H9 (cell line): ENCODE results near the gene INO80. TPM values are rescaled to one million over a fixed set of nuclear protein-coding genes. Genes with fewer than 3 reads are reported as not detected.

Experiments
- DNase-seq: peaks from one replicate; pipeline ENCODE4 v3.0.0-alpha.2; 2017
- H2AFZ ChIP-seq: one replicate; pipeline ENCODE4 v1.6.1; 2013; ENCODE audit warnings: mild to moderate bottlenecking, low read length, control low read depth, moderate library complexity
- H2AK5ac ChIP-seq: 2 replicates; pipeline ENCODE4 v1.6.1; 2013; ENCODE audit warnings: low read length, control low read depth, mixed read lengths; ENCODE audit not compliant: insufficient read length
- H2BK120ac ChIP-seq: one replicate; pipeline ENCODE4 v1.6.1; 2013; ENCODE audit warnings: low read depth, mild to moderate bottlenecking, low read length, control low read depth, inconsistent platforms; ENCODE audit not compliant: poor library complexity, severe bottlenecking
- H2BK12ac ChIP-seq: 2 replicates; pipeline ENCODE4 v1.6.1; 2013; ENCODE audit warnings: low read length, control low read depth, mixed read lengths, low read depth; ENCODE audit not compliant: insufficient read length
- H2BK15ac ChIP-seq: 2 replicates; pipeline ENCODE4 v1.6.1; 2013; ENCODE audit warnings: low read depth, low read length, control low read depth
- H2BK20ac ChIP-seq: one replicate; pipeline ENCODE4 v1.6.1; 2013; ENCODE audit warnings: low read depth, mild to moderate bottlenecking, low read length, control low read depth, inconsistent platforms; ENCODE audit not compliant: poor library complexity, severe bottlenecking
- H2BK5ac ChIP-seq: 2 replicates; pipeline ENCODE4 v1.6.1; 2013; ENCODE audit warnings: low read length, control low read depth, mixed read lengths; ENCODE audit not compliant: insufficient read length
- H3K14ac ChIP-seq: 2 replicates; pipeline ENCODE4 v1.6.1; 2013; ENCODE audit warnings: low read length, control low read depth; ENCODE audit not compliant: insufficient read depth
- H3K18ac ChIP-seq: 2 replicates; pipeline ENCODE4 v1.6.1; 2013; ENCODE audit warnings: low read depth, mild to moderate bottlenecking, mixed read lengths, low read length, control low read depth; ENCODE audit not compliant: insufficient read length
- H3K23ac ChIP-seq: 2 replicates; pipeline ENCODE4 v1.6.1; 2013; ENCODE audit warnings: low read length, control low read depth, mixed read lengths, low read depth; ENCODE audit not compliant: insufficient read length
- H3K23me2 ChIP-seq: 2 replicates; pipeline ENCODE4 v1.6.1; 2013; ENCODE audit warnings: low read depth, mild to moderate bottlenecking, mixed read lengths, low read length, control low read depth; ENCODE audit not compliant: insufficient read length, poor library complexity, severe bottlenecking
- H3K27ac ChIP-seq: 2 replicates; pipeline ENCODE4 v1.5.1; 2013; ENCODE audit warnings: low read length, control low read depth, mixed read lengths, low read depth; ENCODE audit not compliant: insufficient read length
- H3K27me3 ChIP-seq: 2 replicates; pipeline ENCODE4 v1.6.1; 2013; ENCODE audit warnings: low read length, control low read depth, inconsistent platforms; ENCODE audit not compliant: insufficient read depth
- H3K4ac ChIP-seq: 2 replicates; pipeline ENCODE4 v1.6.1; 2013; ENCODE audit warnings: low read depth, mild to moderate bottlenecking, control low read depth, inconsistent platforms, low read length, moderate library complexity
- H3K4me1 ChIP-seq: 2 replicates; pipeline ENCODE4 v1.6.1; 2013; ENCODE audit warnings: low read length, control low read depth, inconsistent platforms; ENCODE audit not compliant: insufficient read depth
- H3K4me2 ChIP-seq: 2 replicates; pipeline ENCODE4 v1.6.1; 2013; ENCODE audit warnings: low read length, control low read depth, mixed read lengths; ENCODE audit not compliant: insufficient read length, insufficient read depth
- H3K56ac ChIP-seq: 2 replicates; pipeline ENCODE4 v1.6.1; 2013; ENCODE audit warnings: low read depth, mild to moderate bottlenecking, mixed read lengths, low read length, control low read depth; ENCODE audit not compliant: insufficient read length
- H3K79me1 ChIP-seq: 2 replicates; pipeline ENCODE4 v1.6.1; 2013; ENCODE audit warnings: low read depth, mild to moderate bottlenecking, moderate library complexity, low read length, control low read depth, inconsistent platforms; ENCODE audit not compliant: insufficient read depth, poor library complexity, severe bottlenecking
- H3K79me2 ChIP-seq: 2 replicates; pipeline ENCODE4 v1.6.1; 2013; ENCODE audit warnings: low read length, control low read depth, inconsistent platforms; ENCODE audit not compliant: insufficient read depth
- H3K9ac ChIP-seq: 2 replicates; pipeline ENCODE4 v1.6.1; 2013; ENCODE audit warnings: low read length, control low read depth, mixed read lengths; ENCODE audit not compliant: insufficient read length; ENCODE audit errors: extremely low read depth
- H3K9me3 ChIP-seq: one replicate; pipeline ENCODE4 v1.6.1; 2013; ENCODE audit warnings: low read depth, low read length, inconsistent platforms; ENCODE audit not compliant: control insufficient read depth
- H3T11ph ChIP-seq: one replicate; pipeline ENCODE4 v1.6.1; 2013; ENCODE audit warnings: mild to moderate bottlenecking, low read length, control low read depth, inconsistent platforms
- H4K20me1 ChIP-seq: one replicate; pipeline ENCODE4 v1.6.1; 2013; ENCODE audit not compliant: control insufficient read depth, insufficient read length, insufficient read depth
- H4K5ac ChIP-seq: 2 replicates; pipeline ENCODE4 v1.6.1; 2013; ENCODE audit warnings: low read depth, mild to moderate bottlenecking, mixed read lengths, low read length, control low read depth; ENCODE audit not compliant: insufficient read length
- H4K8ac ChIP-seq: replicated peaks from 2 replicates; pipeline ENCODE4 v1.6.1; 2013; ENCODE audit warnings: low read length, control low read depth, mixed read lengths, low read depth; ENCODE audit not compliant: insufficient read length
- H4K91ac ChIP-seq: 2 replicates; pipeline ENCODE4 v1.6.1; 2013; ENCODE audit warnings: low read depth, mild to moderate bottlenecking, moderate library complexity, mixed read lengths, low read length, control low read depth; ENCODE audit not compliant: insufficient read length
- H3K27ac Mint-ChIP-seq, 3 experiments: 2 replicates in 2 of 3; 3 replicates in 1 of 3; pipeline ENCODE4 v1.8.0; 2020 to 2021; ENCODE audit warnings: mixed read lengths in 3 of 3, mild to moderate bottlenecking in 1 of 3, moderate library complexity in 1 of 3
- H3K27me3 Mint-ChIP-seq: 2 replicates; pipeline ENCODE4 v1.8.0; 2021; ENCODE audit warnings: low read depth, mild to moderate bottlenecking, moderate library complexity, mixed read lengths
- H3K36me3 Mint-ChIP-seq, 3 experiments: 2 replicates in 2 of 3; 3 replicates in 1 of 3; pipeline ENCODE4 v1.8.0; 2020 to 2021; ENCODE audit warnings: low read depth in 3 of 3, mixed read lengths in 3 of 3; ENCODE audit not compliant: insufficient read depth in 1 of 3
- H3K4me1 Mint-ChIP-seq, 2 experiments: 2 replicates each; pipeline ENCODE4 v1.8.0; 2020; ENCODE audit warnings: mixed read lengths in 2 of 2
- H3K4me3 Mint-ChIP-seq, 2 experiments: 2 replicates in 1 of 2; 3 replicates in 1 of 2; pipeline ENCODE4 v1.8.0; 2020 to 2021; ENCODE audit warnings: mild to moderate bottlenecking in 2 of 2, mixed read lengths in 2 of 2, moderate library complexity in 1 of 2
- H3K9me3 Mint-ChIP-seq, 2 experiments: 2 replicates in 1 of 2; 3 replicates in 1 of 2; pipeline ENCODE4 v1.8.0; 2020; ENCODE audit warnings: mild to moderate bottlenecking in 2 of 2, mixed read lengths in 2 of 2, moderate library complexity in 1 of 2
- WGBS: extraction: QIAGEN DNeasy Blood & Tissue Kit; methylation state at CpG from one replicate; pipeline ENCODE4 v1.1.7; 2013; ENCODE audit warnings: missing lambda C conversion rate, low lambda C conversion rate, mixed read lengths; ENCODE audit not compliant: insufficient read length; ENCODE audit errors: extremely low coverage; 5-methylcytosine and 5-hydroxymethylcytosine counted together
- total RNA-seq: library from RNA; stranded (reverse); gene quantifications from 2 replicates; pipeline ENCODE4 v1.2.1, GENCODE V29; 2021
- TF ChIP-seq, protein P1 (sequence below): fragments of 200-600 bp; sonication (generic); conservative IDR thresholded peaks from 3 replicates; pipeline ENCODE4 v1.8.0; 2021; ENCODE audit warnings: antibody characterized with exemption, mild to moderate bottlenecking

The INO80 gene
- total RNA-seq, 1 experiment from 2014 or later: 29.2 TPM

GRCh38 chr15:41150279-41150678, 34.2 kb upstream of the INO80 start:
- Histone ChIP-seq H3K4me2 (no peak overlapping the region), H3K23ac (no peak overlapping the region), H3K56ac (no peak overlapping the region), H2BK15ac (no peak overlapping the region), H4K5ac (no peak overlapping the region), H3K9ac (no peak overlapping the region), H3T11ph (no peak overlapping the region), H2AFZ (no peak overlapping the region), H3K23me2 (peaks cover 4% of the 10 kb centered on the region), H3K79me1 (no peaks in the 10 kb centered on the region), H2BK120ac (no peak overlapping the region), H3K27ac (no peak overlapping the region), H3K4ac (no peak overlapping the region), H2BK20ac (no peak overlapping the region), H3K14ac (no peak overlapping the region), H2AK5ac (no peak overlapping the region), H3K79me2 (no peaks in the 10 kb centered on the region), H2BK12ac (no peak overlapping the region), H3K4me1 (no peaks in the 10 kb centered on the region), H3K18ac (no peak overlapping the region), H4K8ac (no peak overlapping the region), H4K91ac (no peak overlapping the region), H2BK5ac (no peak overlapping the region), H3K27me3 (no peaks in the 10 kb centered on the region), H4K20me1 (no peaks in the 10 kb centered on the region), H3K9me3 (no peaks in the 10 kb centered on the region)
- no peak for DNase-seq
- Mint-ChIP-seq H3K9me3 (peaks cover 3 to 5% of the 10 kb centered on the region in 2 experiments; a peak in 3 of 5 replicates), H3K27ac (no peak overlapping the region), H3K4me3 (no peak overlapping the region), H3K27me3 (no peaks in the 10 kb centered on the region), H3K36me3 (0 out of 7 replicates have a peak, but pooled peaks cover 0 to 3% (median 0%) of the 10 kb centered on the region in 3 experiments), H3K4me1 (no peaks in the 10 kb centered on the region)
- TF ChIP-seq, protein P1, sequence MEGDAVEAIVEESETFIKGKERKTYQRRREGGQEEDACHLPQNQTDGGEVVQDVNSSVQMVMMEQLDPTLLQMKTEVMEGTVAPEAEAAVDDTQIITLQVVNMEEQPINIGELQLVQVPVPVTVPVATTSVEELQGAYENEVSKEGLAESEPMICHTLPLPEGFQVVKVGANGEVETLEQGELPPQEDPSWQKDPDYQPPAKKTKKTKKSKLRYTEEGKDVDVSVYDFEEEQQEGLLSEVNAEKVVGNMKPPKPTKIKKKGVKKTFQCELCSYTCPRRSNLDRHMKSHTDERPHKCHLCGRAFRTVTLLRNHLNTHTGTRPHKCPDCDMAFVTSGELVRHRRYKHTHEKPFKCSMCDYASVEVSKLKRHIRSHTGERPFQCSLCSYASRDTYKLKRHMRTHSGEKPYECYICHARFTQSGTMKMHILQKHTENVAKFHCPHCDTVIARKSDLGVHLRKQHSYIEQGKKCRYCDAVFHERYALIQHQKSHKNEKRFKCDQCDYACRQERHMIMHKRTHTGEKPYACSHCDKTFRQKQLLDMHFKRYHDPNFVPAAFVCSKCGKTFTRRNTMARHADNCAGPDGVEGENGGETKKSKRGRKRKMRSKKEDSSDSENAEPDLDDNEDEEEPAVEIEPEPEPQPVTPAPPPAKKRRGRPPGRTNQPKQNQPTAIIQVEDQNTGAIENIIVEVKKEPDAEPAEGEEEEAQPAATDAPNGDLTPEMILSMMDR: no peak
- WGBS: no CpG with 5 or more reads among the region's 4 CpGs
